ENCODE measurements around the gene PCDHB14.
"Not testable (repeated sequence)": the region's sequence is repeated elsewhere in the genome, so short reads cannot be mapped to it uniquely, and the experiment has no call there.

Gene PCDHB14

GRCh38 chr5:141210849-141211248 lies 12.3 kb upstream of the PCDHB14 start:
- DNase-seq: not testable (repeated sequence)

GRCh38 chr5:141213656-141214339 lies 9.3 kb upstream of the PCDHB14 start, which contains the start of gene PCDHB13:
Gene PCDHB13 (plus strand): TSS chr5:141213919. CDS start chr5:141214124, 205 bp downstream.
- peak; percentile 5 for DNase-seq

GRCh38 chr5:141214583-141214982 lies 8.6 kb upstream of the PCDHB14 start:
- not testable (repeated sequence) for DNase-seq

- not testable (repeated sequence) for DNase-seq
These were observed 7.6 kb upstream of the PCDHB14 start for GRCh38 chr5:141215504-141215903.

GRCh38 chr5:141216035-141216434 lies 7.1 kb upstream of the PCDHB14 start:
- not testable (repeated sequence) for DNase-seq

GRCh38 chr5:141224844-141225243 lies 1.7 kb downstream of the PCDHB14 start:
- not testable (repeated sequence) for DNase-seq

GRCh38 chr5:141225421-141225820 lies 2.3 kb downstream of the PCDHB14 start:
- DNase-seq: not testable (repeated sequence)

GRCh38 chr5:141234109-141234667 lies 11.0 kb downstream of the PCDHB14 start:
- DNase-seq: no peak

- not testable (repeated sequence) for DNase-seq
These were observed 12.8 kb downstream of the PCDHB14 start for GRCh38 chr5:141235922-141236321.

GRCh38 chr5:141236516-141237313 lies 13.6 kb downstream of the PCDHB14 start:
- DNase-seq: no peak

- no peak for DNase-seq
These were observed 18.4 kb downstream of the PCDHB14 start for GRCh38 chr5:141241496-141241895.

GRCh38 chr5:141245250-141245717 lies 22.1 kb downstream of the PCDHB14 start, which contains the start of gene PCDHB15:
Gene PCDHB15 (plus strand): TSS chr5:141245395. CDS start chr5:141245579, 184 bp downstream.
- DNase-seq: no peak

- not testable (repeated sequence) for DNase-seq
These were observed 23.8 kb downstream of the PCDHB14 start for GRCh38 chr5:141246971-141247370.

- not testable (repeated sequence) for DNase-seq
These were observed 24.3 kb downstream of the PCDHB14 start for GRCh38 chr5:141247434-141247833.

GRCh38 chr5:141250576-141250975 lies 27.4 kb downstream of the PCDHB14 start:
- no peak for DNase-seq

- no peak for DNase-seq
These were observed 35.3 kb downstream of the PCDHB14 start for GRCh38 chr5:141258464-141258863.

- DNase-seq: no peak
These were observed 35.8 kb downstream of the PCDHB14 start for GRCh38 chr5:141258948-141259347.

- DNase-seq: no peak
These were observed 37.5 kb downstream of the PCDHB14 start for GRCh38 chr5:141260458-141261237.

GRCh38 chr5:141261238-141261546 lies 38.0 kb downstream of the PCDHB14 start:
- DNase-seq: no peak

- DNase-seq: no peak
These were observed 46.1 kb downstream of the PCDHB14 start for GRCh38 chr5:141269195-141269594.

- no peak for DNase-seq
These were observed 49.8 kb downstream of the PCDHB14 start for GRCh38 chr5:141272906-141273305.

Measured in stimulated activated CD4-positive, alpha-beta T cell treated with anti-CD3 and anti-CD28 coated beads, Interleukin-12 subunit alpha, Interleukin-12 subunit beta, amount 100 ng/mL, for 4 hours (primary cell).